ENCODE results near the gene IRF9.

Gene IRF9

GRCh38 chr14:24211311-24211710 lies 50.2 kb downstream of the IRF9 start:
- no peak overlapping the region for H3K4me3 ChIP-seq (replicated peaks in 1 of 2; ENCODE audit: low read depth in 2 of 2, low read length in 2 of 2)
- TF ChIP-seq, protein P1, sequence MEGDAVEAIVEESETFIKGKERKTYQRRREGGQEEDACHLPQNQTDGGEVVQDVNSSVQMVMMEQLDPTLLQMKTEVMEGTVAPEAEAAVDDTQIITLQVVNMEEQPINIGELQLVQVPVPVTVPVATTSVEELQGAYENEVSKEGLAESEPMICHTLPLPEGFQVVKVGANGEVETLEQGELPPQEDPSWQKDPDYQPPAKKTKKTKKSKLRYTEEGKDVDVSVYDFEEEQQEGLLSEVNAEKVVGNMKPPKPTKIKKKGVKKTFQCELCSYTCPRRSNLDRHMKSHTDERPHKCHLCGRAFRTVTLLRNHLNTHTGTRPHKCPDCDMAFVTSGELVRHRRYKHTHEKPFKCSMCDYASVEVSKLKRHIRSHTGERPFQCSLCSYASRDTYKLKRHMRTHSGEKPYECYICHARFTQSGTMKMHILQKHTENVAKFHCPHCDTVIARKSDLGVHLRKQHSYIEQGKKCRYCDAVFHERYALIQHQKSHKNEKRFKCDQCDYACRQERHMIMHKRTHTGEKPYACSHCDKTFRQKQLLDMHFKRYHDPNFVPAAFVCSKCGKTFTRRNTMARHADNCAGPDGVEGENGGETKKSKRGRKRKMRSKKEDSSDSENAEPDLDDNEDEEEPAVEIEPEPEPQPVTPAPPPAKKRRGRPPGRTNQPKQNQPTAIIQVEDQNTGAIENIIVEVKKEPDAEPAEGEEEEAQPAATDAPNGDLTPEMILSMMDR (IDR thresholded peaks at IDR 0.05; ENCODE audit: low read depth, low read length), result no peak
- no peak for DNase-seq (ENCODE audit: low read depth in 2 of 2)

DNA sequence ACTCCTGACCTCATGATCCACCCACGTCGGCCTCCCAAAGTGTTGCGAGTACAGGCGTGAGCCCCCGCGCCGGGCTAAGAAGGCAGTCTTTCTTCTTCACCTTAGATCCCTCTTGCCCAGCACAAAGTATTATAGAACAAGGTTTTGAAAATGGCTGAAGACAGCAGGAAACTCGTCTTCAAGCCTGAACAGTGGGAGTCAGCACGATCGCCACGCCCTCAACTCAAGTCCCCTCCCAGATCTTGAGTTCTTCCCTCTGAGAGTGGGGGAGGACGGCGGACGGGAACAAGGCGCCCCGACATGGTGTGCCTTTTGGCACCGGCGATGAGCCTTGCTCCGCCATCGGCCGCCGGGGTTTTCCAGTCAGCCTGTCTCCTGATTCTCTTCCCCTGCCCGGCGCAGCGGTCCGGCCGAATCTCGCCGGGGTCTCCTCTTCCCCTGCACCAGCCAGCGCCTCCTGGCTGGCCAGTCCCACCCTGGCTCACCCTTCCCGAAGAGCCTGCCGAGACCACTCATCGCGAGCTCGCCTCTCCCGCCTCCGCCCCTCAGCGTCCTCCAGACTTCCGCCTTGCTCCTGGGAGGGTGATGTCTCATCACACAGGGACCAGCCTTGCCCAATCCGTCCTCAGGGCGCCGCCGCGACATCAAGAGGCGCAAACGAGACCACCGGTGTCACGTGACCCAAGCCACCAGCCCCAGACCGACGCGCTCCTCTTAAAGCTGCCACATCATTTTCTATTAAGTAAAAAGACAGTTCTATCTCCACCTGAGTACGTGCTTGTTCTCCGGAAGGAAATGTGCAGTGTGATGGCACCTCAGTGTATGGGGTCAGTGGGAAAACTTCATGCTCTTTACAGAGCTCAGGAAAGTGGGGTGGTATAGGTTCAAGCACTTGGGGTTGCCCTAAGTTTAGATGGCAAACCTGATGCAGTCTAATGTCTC lies 52.1 kb downstream of the IRF9 start, which contains the start of gene CHMP4A:
TSS of gene CHMP4A (minus strand) at position 565 of the 942 bp plus-strand sequence. CDS start at position 516, 49 bp downstream.
- H3K4me3 ChIP-seq (replicated peaks in 1 of 2; ENCODE audit: low read depth in 2 of 2, low read length in 2 of 2), result peak within 1 kb of the TSS; percentile 79 to 81
- DNase-seq (ENCODE audit: low read depth in 2 of 2), result peak; percentile 99
- TF ChIP-seq, protein P1 (IDR thresholded peaks at IDR 0.05; ENCODE audit: low read depth, low read length), result peak; percentile 22

GRCh38 chr14:24213866-24214662 lies 53.0 kb downstream of the IRF9 start:
- TF ChIP-seq, protein P1 (IDR thresholded peaks at IDR 0.05; ENCODE audit: low read depth, low read length), result no peak
- DNase-seq (ENCODE audit: low read depth in 2 of 2), result no peak
- H3K4me3 ChIP-seq (replicated peaks in 1 of 2; ENCODE audit: low read depth in 2 of 2, low read length in 2 of 2), result peak overlapping the region in 1 of 2 donors; percentile 81

DNA sequence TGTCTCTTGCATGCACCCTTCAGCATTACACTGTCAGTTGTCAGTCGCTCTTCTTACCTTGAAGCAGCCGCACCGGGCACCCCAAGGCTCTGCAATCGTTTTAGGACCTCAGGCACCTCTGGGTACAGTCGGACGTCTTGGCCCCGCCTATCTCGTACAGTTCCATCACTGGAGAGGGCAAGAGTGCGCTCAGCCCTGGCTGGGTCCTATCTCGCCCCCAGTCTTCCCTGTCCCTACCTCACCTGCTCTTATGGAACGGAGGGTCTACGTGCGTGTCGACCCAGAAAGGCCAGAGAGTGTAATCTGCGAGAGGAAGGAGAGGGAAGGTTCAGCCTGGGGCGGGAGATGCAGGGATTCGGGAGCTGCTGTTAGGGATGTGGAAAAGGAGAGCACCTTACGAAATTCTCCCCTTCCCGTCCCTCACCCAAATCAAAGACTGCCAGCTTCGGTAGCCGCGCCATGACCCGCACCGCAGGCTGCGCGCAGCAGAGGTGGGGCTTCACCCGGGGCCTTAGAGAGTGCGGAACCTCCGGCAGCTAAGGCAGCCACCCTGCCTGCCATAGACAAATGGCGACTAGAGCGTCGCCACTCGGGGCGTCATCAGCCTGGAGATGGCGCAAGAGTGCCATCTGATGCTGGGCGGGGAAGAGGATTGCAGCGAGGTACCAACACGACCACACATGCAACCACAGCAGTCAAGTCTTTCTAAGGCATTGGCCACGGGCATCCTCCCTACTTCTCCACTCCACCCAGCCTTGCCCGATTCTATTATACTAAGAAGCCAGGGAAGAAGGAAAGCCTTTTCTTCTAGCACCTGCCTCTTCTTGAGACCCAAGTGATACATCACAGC lies 54.7 kb downstream of the IRF9 start, which contains the start of gene MDP1:
TSS of gene MDP1 (minus strand) at position 572 of the 850 bp plus-strand sequence. CDS start at position 461, 111 bp downstream.
- H3K4me3 ChIP-seq (replicated peaks in 1 of 2; ENCODE audit: low read depth in 2 of 2, low read length in 2 of 2), result peak within 1 kb of the TSS; percentile 75
- TF ChIP-seq, protein P1 (IDR thresholded peaks at IDR 0.05; ENCODE audit: low read depth, low read length), result peak; percentile 25
- DNase-seq (ENCODE audit: low read depth in 2 of 2), result peak; percentile 84 to 89

Data from cardiac fibroblast (primary cell).